ENCODE measurements around the gene OSBPL7.
A peak's percentile ranks its signal among the peaks of the same experiment; 100 is the strongest.

GRCh38 chr17:47820033-47820789 lies 1.4 kb downstream of the OSBPL7 start:
- TF ChIP-seq POLR2A (IDR thresholded peaks at IDR 0.05) = peak in 1 of 2 donors; percentile 51
- no peak for TF ChIP-seq CTCF (IDR thresholded peaks at IDR 0.05 in 4 of 5, conservative IDR thresholded peaks at IDR 0.05 in 1 of 5)
